ENCODE data around the gene MTURN. TPM values are rescaled to one million over a fixed set of nuclear protein-coding genes. Genes with fewer than 3 reads are reported as not detected.

Gene MTURN
- total RNA-seq, 2 donors from 2014 or later: 19.8 to 34.5 TPM

DNA sequence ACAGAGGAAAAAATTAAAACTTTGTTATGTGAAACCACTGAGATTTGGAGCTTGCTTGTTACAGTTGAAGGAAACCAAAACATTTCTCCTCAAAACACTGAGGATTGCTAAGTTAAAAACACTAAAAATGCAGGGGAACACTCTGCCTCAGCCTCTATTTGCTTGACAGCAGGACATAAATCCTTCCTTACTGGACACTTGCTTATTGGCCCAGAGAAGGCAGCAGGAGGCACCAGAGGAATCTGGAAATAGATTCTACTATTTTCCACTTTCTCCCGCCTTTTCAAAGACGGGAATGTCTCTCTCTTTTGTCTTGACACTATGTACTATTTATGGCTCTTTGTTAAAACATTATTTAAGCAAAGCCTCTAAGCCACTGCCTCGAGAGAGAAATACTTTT is 67.9 kb downstream of the MTURN start:
- no peak for DNase-seq
- TF ChIP-seq POLR2A (IDR thresholded peaks at IDR 0.05): no peak
- TF ChIP-seq, protein P1, sequence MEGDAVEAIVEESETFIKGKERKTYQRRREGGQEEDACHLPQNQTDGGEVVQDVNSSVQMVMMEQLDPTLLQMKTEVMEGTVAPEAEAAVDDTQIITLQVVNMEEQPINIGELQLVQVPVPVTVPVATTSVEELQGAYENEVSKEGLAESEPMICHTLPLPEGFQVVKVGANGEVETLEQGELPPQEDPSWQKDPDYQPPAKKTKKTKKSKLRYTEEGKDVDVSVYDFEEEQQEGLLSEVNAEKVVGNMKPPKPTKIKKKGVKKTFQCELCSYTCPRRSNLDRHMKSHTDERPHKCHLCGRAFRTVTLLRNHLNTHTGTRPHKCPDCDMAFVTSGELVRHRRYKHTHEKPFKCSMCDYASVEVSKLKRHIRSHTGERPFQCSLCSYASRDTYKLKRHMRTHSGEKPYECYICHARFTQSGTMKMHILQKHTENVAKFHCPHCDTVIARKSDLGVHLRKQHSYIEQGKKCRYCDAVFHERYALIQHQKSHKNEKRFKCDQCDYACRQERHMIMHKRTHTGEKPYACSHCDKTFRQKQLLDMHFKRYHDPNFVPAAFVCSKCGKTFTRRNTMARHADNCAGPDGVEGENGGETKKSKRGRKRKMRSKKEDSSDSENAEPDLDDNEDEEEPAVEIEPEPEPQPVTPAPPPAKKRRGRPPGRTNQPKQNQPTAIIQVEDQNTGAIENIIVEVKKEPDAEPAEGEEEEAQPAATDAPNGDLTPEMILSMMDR (IDR thresholded peaks at IDR 0.05): no peak
- no peak for ATAC-seq
- 75 to 77% methylated on average over 3 of the region's 3 CpGs for WGBS, 2 donors
- no peak overlapping the region for H3K4me3 ChIP-seq
- H3K4me1 ChIP-seq: no peaks in the 10 kb centered on the region
- no peaks in the 10 kb centered on the region for H3K9me3 ChIP-seq
- no peak overlapping the region for H3K27ac ChIP-seq
- no peaks in the 10 kb centered on the region for H3K36me3 ChIP-seq (replicated peaks in 1 of 2; ENCODE audit: insufficient read depth in 1 of 2, low read depth in 2 of 2)
- no peaks in the 10 kb centered on the region for H3K27me3 ChIP-seq
- intact Hi-C loops (cut with DNase I): no loop called here

DNA sequence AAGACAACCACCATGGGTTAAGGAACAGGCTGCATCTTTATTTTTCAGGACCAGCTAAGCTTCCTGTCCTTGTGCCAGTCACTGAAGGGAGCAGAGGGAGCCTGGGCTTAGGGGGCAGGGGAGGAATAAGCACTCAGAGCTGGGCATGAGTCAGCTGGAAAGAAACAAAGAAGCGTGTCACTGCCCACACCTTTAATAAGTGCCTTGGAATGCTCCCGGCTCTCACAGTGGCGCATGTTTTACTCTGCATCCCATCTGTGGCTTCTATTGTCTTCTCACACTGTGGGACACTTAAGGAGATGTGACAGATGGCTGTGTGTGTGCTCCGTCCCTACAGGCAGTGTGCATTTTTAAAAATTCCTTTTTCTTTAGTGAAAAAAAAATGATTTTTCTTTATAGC is 71.7 kb downstream of the MTURN start:
- H3K4me1 ChIP-seq: no peaks in the 10 kb centered on the region
- DNase-seq (no peak), ATAC-seq (peak; percentile 15)
- TF ChIP-seq, protein P1 (IDR thresholded peaks at IDR 0.05): no peak
- TF ChIP-seq POLR2A (IDR thresholded peaks at IDR 0.05): no peak
- H3K27ac ChIP-seq: no peak overlapping the region
- intact Hi-C loops (cut with DNase I): no loop called here
- H3K27me3 ChIP-seq: no peaks in the 10 kb centered on the region
- H3K9me3 ChIP-seq: no peaks in the 10 kb centered on the region
- 64 to 73% methylated on average over 4 of the region's 4 CpGs for WGBS, 2 donors
- H3K4me3 ChIP-seq: no peak overlapping the region
- H3K36me3 ChIP-seq (replicated peaks in 1 of 2; ENCODE audit: insufficient read depth in 1 of 2, low read depth in 2 of 2): no peaks in the 10 kb centered on the region

DNA sequence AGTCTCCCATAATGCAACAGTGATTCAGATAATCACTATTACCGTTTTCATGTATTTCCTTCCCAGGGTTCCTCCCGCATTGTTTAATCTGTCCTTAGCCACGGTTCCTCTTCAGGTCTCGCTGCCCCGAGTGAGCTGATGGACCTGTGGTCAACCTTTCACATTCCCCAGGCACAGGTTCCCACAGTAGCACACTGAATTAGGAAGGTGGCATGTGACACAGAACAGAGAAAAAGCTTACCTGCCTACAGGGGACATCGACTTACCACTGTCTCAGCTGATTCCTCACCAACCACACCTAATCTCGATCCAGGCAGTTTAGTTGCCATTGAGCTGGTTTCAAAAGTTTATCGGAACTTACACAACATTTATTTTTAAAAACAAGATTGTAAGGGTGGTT is 72.2 kb downstream of the MTURN start:
- TF ChIP-seq POLR2A (IDR thresholded peaks at IDR 0.05): no peak
- TF ChIP-seq, protein P1 (IDR thresholded peaks at IDR 0.05): no peak
- DNase-seq: no peak
- Histone ChIP-seq H3K36me3 (replicated peaks in 1 of 2; ENCODE audit: insufficient read depth in 1 of 2, low read depth in 2 of 2) (no peaks in the 10 kb centered on the region), H3K27ac (no peak overlapping the region), H3K4me1 (no peaks in the 10 kb centered on the region), H3K4me3 (no peak overlapping the region), H3K27me3 (no peaks in the 10 kb centered on the region), H3K9me3 (no peaks in the 10 kb centered on the region)
- WGBS, 2 donors: 72 to 78% methylated on average over 8 of the region's 8 CpGs
- ATAC-seq: no peak
- intact Hi-C loops (cut with DNase I): no loop called here

DNA sequence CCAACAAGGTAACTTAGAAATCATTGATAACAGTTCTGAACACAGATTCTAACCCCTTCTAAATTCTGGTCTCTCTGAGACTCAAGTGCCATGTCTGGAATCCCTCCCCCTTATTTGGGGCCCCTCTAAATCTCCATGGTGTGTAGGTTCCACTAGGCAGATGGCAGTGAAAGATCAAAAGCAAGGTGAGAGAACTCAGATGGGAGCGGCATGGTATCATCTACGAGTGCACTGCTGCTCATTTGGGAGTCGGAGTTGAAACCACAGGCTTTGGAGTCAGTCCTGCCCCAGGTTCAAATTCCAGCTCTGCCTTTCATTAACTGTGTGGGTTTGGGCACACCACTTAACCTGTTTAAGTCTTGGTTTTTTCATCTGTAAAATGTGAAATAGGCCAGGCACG is 72.6 kb downstream of the MTURN start:
- TF ChIP-seq POLR2A (IDR thresholded peaks at IDR 0.05): no peak
- TF ChIP-seq, protein P1 (IDR thresholded peaks at IDR 0.05): no peak
- Histone ChIP-seq H3K9me3 (no peaks in the 10 kb centered on the region), H3K27me3 (no peaks in the 10 kb centered on the region), H3K27ac (no peak overlapping the region), H3K36me3 (replicated peaks in 1 of 2; ENCODE audit: insufficient read depth in 1 of 2, low read depth in 2 of 2) (no peaks in the 10 kb centered on the region), H3K4me3 (no peak overlapping the region), H3K4me1 (no peaks in the 10 kb centered on the region)
- DNase-seq (no peak), ATAC-seq (no peak)
- intact Hi-C loops (cut with DNase I): no loop called here
- WGBS, 2 donors: 98 to 99% methylated on average over 4 of the region's 4 CpGs

DNA sequence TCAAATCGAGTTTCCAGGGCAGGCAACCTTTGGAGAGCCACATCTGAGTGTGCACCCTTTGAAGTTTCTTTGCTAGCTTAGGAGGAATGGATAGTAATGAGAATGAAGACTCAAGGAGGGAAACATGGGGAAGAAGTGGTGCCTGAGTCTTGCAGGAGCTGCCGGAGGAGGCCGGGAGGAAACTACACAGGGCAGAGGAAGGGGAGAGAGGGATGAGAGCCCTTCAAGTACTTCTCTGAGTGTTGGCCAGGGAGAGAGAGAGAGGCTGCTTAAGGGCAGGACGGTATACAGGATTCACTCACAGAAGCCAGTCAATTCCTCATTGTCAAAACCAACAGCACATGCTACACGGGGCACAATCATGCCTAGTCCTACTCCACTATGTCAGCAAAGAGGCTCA is 75.2 kb downstream of the MTURN start:
- no peak for ATAC-seq
- 84 to 91% methylated on average over 5 of the region's 5 CpGs for WGBS, 2 donors

More for the DNA sequence above, 75.2 kb downstream of the MTURN start:
- intact Hi-C loops (cut with DNase I): no loop called here
- Histone ChIP-seq H3K4me1 (no peaks in the 10 kb centered on the region), H3K27ac (no peak overlapping the region), H3K27me3 (no peaks in the 10 kb centered on the region), H3K36me3 (replicated peaks in 1 of 2; ENCODE audit: insufficient read depth in 1 of 2, low read depth in 2 of 2) (no peaks in the 10 kb centered on the region), H3K4me3 (no peak overlapping the region), H3K9me3 (no peaks in the 10 kb centered on the region)
- no peak for DNase-seq
- TF ChIP-seq, protein P1 (IDR thresholded peaks at IDR 0.05): no peak
- TF ChIP-seq POLR2A (IDR thresholded peaks at IDR 0.05): no peak
